Activated CD4-positive, alpha-beta T cell treated with anti-CD3 and anti-CD28 coated beads for 24 hours (primary cell): ENCODE data around the gene RPUSD3.

Source experiments
- DNase-seq, 2 donors: peaks; one replicate each; pipeline ENCODE4 v3.0.0-alpha.2; 2020; ENCODE audit warnings: low read depth in 2 of 2

RPUSD3 gene

DNA sequence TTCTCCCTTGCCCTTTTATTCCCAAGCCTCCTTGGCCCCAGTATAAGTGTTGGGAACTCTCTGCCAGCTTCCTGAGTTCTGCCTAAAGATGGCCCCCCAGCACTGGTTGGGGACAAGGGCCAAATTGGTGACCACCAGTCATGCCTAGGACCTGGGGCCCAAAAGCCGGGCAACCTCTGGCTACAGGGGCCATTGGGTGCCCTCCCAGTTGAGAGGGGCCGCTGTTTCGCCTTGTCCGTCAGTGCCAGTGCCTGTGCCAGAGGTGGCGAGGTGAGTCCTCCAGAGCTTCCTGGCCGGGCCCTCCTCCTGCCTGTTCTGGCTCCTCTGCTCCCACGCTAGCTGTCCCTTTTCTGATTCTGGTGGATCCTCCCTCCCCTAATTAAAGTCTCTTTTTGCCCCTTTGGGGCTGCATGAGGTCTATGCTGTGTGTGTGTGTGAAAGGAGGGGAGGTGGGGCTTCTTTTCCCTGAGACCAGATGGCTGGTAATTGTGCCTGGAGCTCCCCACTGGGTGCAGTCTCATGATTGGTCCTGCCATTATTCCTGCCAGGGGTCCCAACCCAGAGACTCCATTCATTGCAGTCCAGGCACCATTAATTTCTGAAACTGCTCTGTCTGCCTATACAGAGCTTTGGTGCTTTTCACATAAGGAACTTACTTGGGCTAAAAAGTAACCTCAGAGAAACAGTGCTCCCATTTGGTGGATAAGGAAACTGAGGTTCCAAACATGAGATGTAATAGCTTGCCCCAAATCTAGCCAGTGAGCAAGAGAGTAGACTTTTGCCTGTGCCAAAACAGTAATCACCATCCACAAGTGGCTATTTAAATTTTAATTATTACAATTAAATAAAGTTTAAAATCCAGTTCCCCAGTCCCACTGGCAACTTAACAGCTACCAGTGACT lies 36.9 kb downstream of the RPUSD3 start:
- no peak for DNase-seq

DNA sequence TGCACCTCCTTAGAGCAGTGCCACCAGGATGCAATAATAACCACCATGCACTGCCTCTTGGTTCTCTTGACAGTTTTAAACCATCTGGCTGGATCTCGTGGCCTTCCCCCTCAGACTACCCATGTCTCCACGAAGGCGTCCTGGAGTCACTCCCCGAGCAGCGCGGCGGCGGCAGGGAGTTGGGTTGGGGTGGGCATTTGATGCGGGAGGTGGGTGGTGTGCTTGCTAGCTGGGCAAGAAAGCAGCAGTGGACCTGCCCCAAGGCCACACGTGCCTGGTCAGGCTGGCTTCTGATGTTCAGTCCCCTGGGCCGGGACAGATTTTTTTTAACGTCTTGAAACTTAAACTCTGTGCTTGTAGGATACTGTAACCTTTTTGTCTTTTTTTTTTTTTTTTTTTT lies 37.7 kb downstream of the RPUSD3 start:
- DNase-seq, result no peak

DNA sequence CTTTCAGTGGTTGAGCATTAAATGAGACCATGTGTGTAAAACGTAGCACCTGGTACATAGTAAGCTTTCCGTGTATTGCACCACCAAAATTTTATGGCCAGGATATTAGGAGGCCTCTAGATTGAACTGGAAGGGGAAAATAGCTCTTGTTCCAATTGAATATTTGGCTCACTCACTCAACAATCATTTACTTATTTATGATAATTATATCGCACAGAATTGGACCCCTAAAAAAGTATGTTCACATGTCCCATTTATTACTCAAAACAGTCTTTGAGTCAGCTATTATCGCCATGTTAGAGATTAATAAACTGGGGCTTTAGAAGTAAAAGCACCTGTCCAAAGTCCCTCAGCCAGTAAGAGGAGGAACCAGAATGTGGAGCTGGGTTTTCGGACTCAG lies 38.8 kb downstream of the RPUSD3 start:
- DNase-seq, result no peak

DNA sequence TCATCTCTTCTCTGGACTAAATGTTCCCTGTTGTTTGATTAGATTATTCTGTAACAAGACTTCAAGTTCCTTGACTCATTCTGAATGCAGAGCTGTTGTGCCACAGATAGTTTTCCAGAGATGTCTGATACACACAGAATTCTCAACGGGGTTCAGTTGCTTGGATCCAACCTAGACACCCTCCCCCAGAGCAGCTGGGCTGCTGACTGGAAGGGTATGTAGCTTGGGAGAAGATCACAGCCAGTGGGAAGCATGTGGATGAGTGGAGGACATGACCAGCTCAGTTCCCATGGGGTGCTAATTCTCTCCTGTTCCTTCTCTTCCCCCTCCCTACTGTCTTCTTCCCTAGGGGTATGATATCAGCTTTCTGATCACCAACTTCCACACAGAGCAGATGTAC lies 40.3 kb downstream of the RPUSD3 start:
- DNase-seq, result no peak

DNA sequence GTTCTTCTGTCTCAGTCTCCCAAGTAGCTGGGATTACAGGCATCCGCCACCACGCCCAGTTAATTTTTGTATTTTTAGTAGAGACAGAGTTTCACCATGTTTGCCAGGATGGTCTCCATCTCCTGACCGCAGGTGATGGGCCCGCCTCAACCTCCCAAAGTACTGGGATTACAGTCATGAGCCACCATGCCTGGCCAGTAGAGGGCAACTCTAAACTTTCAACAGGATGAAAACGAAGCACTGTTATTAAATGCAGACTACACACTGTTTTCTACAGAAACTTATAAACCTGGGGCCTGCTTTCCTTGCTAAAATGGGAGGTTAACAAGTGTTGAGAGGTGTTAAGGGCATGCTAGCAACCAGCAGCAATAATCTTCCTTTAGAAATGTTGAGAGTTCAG lies 43.3 kb downstream of the RPUSD3 start:
- no peak for DNase-seq

DNA sequence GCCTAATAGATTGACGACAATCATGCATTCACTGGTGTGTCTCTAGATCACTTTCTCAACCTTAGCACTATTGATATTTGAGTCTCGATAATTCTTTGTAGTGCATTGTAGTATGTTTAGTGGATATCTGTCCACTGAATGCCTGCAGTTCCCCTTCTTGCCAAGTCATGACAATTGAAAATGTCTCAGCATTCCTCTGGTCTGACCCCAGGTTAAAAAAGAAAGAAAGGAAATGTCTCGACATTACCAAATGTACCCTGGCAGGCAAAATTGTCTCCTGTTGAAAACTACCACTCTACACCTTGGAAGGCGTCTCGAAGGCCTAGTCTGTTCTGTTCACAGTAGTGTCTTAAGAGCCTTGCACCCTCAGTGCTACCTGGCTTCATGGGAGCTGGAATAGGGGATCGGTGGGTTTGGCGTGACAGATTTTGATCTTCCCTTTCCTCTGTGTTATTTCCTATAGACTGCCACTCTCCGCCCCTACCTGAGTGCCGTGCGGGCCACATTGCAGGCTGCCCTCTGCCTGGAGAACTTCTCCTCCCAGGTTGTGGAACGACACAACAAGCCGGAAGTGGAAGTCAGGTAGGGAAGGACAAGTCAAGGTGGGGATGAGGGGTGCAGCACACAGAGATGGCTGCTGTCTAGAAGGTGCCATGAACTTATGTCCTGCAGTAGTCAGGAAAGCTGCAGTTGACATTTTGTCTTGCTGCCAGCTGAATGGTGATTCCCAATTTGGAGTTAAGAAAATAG lies 46.4 kb downstream of the RPUSD3 start:
- no peak for DNase-seq

DNA sequence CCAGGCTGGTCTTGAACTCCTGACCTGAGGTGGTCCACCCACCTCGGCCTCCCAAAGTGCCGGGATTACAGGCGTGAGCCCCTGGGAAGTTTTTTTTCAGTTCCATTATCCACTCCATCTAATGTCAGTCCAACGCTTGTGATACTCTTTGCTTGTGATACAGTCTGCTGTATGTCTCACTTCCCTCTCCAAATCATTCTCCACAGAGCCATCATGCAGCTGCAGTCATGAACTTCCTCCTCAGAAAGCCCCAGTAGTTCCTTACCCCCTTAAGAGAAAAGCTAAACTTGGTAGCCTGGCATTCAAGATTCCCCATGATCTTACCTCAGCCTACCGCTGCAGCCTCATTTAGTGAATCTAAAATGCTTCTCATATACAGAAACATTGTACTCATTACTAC lies 48.6 kb downstream of the RPUSD3 start:
- DNase-seq, result no peak

DNA sequence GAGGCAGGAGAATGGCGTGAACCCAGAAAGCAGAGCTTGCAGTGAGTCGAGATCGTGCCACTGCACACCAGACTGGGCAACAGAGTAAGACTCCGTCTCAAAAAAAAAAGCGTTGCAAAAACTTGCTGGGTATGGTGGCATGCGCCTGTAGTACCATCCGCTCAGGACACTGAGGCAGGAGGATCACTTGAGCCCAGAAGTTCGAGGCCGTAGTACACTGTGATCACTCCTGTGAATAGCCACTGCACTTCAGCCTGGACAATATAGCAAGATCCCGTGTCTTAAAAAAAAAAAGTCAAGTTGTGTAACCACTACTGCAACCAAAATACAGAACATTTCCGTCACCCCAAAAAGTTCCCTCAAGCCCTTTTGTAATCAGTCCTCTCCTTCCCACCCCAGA lies 49.4 kb downstream of the RPUSD3 start:
- DNase-seq, result no peak

DNA sequence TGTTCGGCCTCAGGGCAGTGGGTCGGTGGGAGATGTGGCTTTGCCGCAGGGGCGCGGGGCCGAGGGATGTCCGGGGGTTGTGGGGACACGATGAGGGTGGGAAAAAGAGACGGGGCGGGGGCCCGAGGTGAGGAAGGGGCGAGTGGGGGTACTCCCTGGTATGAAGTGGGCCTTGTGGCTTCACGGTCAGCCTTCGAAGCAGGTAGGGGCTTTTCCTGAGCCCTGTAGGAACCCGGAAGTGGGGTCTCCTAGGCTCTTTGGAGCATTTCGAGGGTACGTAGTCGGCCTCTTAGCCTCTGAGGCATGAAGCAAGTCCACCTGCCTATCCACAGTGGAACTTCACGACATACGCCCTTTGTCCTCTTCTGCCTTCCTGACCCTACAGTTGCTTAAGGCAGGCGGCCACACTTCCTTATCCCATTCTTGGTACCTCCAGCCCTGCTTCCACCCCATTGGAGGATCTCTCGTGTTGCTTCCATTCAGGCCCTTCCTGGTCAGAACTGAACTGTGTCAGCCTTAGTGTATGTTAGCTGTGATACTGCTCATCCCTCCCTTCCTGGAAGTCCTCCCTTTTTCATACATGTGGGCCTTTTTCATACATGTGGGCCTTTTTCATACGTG lies 50.5 kb downstream of the RPUSD3 start:
- DNase-seq, result no peak

DNA sequence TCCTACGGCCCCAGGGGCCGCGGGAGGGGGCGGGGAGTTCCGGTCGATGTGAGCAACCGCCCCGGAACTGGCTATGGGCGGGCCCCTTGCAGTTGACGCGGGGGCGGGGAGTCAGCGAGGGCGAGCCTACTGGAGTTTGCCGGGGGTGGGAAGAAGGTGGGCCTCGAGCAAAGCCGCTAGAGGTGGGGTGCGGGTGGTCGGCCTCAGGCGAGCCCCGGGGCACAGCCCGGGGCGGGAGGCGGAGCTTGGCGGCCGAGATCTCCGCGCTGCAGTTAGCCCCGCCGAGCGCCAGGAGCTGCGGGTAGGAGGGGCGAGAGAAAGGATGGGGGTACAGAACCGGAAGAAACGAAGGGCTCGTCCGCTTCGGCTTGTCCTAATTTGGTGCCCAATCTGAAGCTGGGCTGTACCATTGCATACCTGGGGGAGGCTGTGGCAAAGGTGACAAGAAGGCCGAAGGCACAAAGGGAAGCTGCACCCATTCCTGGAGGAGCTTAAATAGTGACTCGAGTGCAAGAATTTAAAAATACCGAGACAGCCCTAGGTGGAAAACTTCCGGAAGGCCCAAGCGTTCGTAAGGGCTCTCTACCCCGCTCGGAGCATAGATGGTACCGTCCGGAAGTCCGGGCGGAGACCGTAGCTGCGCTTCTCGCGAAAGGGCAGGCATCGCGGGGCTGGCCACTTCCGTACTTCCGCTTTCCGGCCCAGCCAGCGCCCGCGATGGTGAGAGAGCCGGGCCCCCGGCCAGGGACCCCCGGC lies 51.2 kb downstream of the RPUSD3 start, which contains the start of the genes ARPC4 and TADA3:
Gene ARPC4, plus strand, starts transcription at position 678 of the 756 bp plus-strand sequence. Its CDS starts 40 bp downstream, at position 718.
Gene TADA3, minus strand, starts transcription at position 69 of the 756 bp plus-strand sequence. CDS start 1,007 bp downstream, outside the sequence.
- peak; percentile 85 to 89 for DNase-seq

DNA sequence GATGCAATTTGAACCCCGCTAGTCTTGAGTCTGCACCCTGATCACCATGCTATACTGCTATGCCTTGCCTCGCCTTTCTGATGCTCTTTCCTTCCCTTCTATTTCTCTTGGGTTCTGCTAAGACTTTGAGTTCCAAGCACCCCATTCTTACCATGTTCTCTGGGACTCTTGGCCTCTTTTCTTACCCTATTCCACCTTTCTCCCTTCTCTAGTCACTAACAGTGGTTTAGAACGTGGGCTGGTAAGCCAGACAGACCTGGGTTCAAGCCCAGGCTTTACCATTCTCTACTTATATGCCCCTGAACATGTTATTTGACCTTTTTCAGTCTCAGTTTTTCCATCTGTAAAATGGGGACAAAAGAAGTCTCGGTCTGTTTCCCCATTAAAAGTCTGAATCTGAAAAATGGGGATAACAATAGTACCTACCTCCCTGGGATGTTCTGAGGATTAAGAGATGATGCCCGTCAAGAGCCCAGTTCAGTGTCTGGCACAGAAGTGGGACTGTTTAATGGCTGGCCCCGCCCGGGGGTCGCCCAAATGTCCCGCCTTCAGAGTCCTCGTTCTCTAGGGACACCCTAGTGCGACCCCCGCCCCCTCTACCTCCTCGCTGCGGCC lies 51.9 kb downstream of the RPUSD3 start:
- no peak for DNase-seq

DNA sequence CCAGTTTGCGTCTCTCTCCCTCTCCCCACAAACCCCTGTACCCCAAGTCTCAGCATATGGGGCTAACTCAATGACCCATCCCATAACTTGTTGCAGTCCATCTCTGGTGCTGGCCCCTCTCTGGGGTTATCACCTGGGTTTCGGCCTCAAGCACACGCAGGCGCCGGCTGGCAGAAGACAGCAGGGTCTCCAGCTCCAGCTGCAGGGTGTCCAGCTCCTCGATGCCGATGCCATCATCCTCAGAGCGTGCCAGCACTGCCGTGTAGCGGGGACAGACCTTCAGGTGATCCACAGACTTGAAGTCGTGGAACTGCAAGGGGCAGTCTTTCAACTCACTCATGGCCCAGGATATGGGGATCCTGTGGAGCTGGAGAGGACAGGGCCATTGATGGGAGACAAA lies 52.7 kb downstream of the RPUSD3 start:
- no peak for DNase-seq
